Stimulated activated naive B cell treated with anti-CD40 and anti-IgM and Interleukin-4, amounts not matched to agents 10 μg/mL and 1 μg/mL and 100 μg/mL, for 72 hours (primary cell): Measurements from ENCODE around the gene RAC3.
"Not testable (repeated sequence)": the region's sequence is repeated elsewhere in the genome, so short reads cannot be mapped to it uniquely, and the experiment has no call there.

Experiments
- ATAC-seq, 2 donors: fragments of 150-1000 bp; cut with Tn5 transposase; replicated peaks; 2 replicates each; pipeline ENCODE4 v1.10.0; 2021; ENCODE audit warnings: moderate library complexity in 1 of 2
- DNase-seq: peaks from one replicate; pipeline ENCODE4 v3.0.0; 2021
- H3K27ac Mint-ChIP-seq: one replicate; pipeline ENCODE4 v1.8.0; 2022; ENCODE audit warnings: mild to moderate bottlenecking, mixed read lengths
- H3K27me3 Mint-ChIP-seq, 2 donors: one replicate each; pipeline ENCODE4 v1.8.0; 2022; ENCODE audit warnings: mixed read lengths in 2 of 2
- H3K36me3 Mint-ChIP-seq, 2 donors: one replicate each; pipeline ENCODE4 v1.8.0; 2022; ENCODE audit warnings: mixed read lengths in 2 of 2, mild to moderate bottlenecking in 1 of 2
- H3K4me1 Mint-ChIP-seq, 2 donors: one replicate each; pipeline ENCODE4 v1.8.0; 2022; ENCODE audit warnings: mixed read lengths in 2 of 2, mild to moderate bottlenecking in 1 of 2
- H3K4me3 Mint-ChIP-seq, 2 donors: one replicate each; pipeline ENCODE4 v1.8.0; 2022; ENCODE audit warnings: mild to moderate bottlenecking in 2 of 2, mixed read lengths in 2 of 2, moderate library complexity in 1 of 2
- H3K9me3 Mint-ChIP-seq, 2 donors: one replicate each; pipeline ENCODE4 v1.8.0; 2022; ENCODE audit warnings: mixed read lengths in 2 of 2, mild to moderate bottlenecking in 1 of 2

Gene RAC3

GRCh38 chr17:82034371-82035011 is 3.0 kb downstream of the RAC3 start:
- DNase-seq, result no peak
- Mint-ChIP-seq H3K27me3 (peaks cover 3 to 5% of the 10 kb centered on the region in 2 donors), H3K9me3 (no peaks in the 10 kb centered on the region), H3K36me3 (peaks cover 10 to 13% of the 10 kb centered on the region in 2 donors), H3K27ac (no peak overlapping the region), H3K4me1 (peaks cover 30 to 44% of the 10 kb centered on the region in 2 donors), H3K4me3 (no peak overlapping the region)
- no peak for ATAC-seq

DNA sequence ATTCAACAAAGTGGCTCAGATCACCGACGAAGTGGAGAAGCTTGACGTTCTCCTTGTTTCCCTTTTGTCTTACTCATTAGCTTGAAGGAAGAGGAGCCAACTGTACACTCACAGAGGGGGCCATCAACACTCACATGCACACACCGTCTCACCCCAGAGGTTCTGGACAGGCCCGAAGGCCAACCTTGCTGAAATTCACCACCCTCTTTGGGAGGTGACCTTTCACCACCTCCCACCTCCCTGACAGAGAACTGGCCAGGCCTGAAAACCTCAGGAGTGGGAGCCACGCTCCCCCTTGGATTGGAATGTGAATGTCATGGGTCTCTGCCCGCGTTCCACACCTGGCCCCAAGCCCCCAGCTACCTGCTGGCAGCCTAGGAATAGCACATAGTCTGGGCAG is 4.0 kb downstream of the RAC3 start:
- peak overlapping the region; percentile 67 to 69 for H3K4me3 Mint-ChIP-seq
- H3K36me3 Mint-ChIP-seq, result peaks cover 6 to 9% of the 10 kb centered on the region in 2 donors
- ATAC-seq (no peak), DNase-seq (no peak)
- H3K27me3 Mint-ChIP-seq, result no peaks in the 10 kb centered on the region
- no peaks in the 10 kb centered on the region for H3K9me3 Mint-ChIP-seq
- H3K27ac Mint-ChIP-seq, result no peak overlapping the region
- peaks cover 25 to 37% of the 10 kb centered on the region in 2 donors for H3K4me1 Mint-ChIP-seq

DNA sequence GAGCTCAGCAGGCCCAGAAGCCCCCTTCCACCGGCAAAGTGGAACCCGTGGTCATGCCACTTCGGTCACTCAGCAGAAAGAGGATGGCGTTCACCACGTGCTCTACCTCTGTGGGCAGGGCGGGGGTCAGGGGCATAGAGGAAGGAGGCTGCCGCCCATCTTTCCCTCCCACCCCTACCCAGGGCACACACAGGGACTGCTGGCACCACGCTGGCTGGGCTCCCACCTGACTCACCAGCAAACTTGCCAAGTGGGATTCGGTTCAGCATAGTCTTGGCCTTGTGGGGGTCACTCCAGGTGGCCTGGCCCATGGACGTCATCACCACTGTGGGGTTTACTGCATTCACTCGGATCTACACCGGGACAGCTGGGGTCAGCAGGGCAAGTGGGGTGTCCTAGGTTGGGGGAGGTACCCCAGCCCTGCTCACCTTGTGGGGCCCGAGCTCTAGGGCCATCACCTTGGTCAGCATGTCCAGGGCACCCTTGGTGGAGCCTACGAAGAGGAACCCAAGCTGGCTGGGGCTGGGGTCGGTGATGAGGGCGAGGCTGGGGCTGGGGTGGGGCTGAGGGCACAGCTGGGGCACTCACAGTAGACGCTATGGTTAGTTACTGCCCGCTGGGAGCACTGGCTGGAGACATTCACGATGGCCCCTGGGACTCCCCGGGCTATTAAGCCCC is 4.6 kb downstream of the RAC3 start:
- H3K4me3 Mint-ChIP-seq, result peak overlapping the region; percentile 95 to 97
- DNase-seq (no peak), ATAC-seq (no peak)
- no peaks in the 10 kb centered on the region for H3K27me3 Mint-ChIP-seq
- H3K9me3 Mint-ChIP-seq, result no peaks in the 10 kb centered on the region
- H3K4me1 Mint-ChIP-seq, result peaks cover 24 to 35% of the 10 kb centered on the region in 2 donors
- H3K36me3 Mint-ChIP-seq, result peaks cover 5 to 9% of the 10 kb centered on the region in 2 donors
- H3K27ac Mint-ChIP-seq, result peak overlapping the region; percentile 88

DNA sequence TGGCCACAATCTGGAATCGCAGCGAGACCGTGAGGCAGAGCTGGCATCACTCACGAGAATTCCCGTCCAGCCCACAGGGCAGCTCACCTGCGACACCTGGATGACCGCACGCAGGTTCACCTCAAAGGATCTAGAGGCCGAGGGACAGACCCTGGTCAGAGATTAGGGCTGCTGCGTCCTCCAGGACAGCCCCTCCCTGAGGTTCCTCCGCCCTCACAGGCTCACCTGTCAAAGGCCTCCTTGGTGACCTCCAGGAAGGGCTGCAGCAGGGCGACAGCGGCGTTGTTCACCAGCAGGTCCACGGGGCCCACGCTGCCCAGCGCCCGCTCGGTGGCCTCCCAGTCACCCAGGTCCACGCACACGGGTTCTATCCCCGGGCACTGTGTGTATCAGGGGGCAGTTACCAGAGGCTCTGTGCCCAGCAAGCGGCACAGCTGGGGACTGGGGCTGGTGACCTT is 5.2 kb downstream of the RAC3 start:
- DNase-seq (no peak), ATAC-seq (no peak)
- Mint-ChIP-seq H3K36me3 (peaks cover 5 to 9% of the 10 kb centered on the region in 2 donors), H3K27ac (no peak overlapping the region), H3K9me3 (no peaks in the 10 kb centered on the region), H3K4me1 (peaks cover 24 to 35% of the 10 kb centered on the region in 2 donors), H3K4me3 (peak overlapping the region; percentile 95 to 97), H3K27me3 (no peaks in the 10 kb centered on the region)

DNA sequence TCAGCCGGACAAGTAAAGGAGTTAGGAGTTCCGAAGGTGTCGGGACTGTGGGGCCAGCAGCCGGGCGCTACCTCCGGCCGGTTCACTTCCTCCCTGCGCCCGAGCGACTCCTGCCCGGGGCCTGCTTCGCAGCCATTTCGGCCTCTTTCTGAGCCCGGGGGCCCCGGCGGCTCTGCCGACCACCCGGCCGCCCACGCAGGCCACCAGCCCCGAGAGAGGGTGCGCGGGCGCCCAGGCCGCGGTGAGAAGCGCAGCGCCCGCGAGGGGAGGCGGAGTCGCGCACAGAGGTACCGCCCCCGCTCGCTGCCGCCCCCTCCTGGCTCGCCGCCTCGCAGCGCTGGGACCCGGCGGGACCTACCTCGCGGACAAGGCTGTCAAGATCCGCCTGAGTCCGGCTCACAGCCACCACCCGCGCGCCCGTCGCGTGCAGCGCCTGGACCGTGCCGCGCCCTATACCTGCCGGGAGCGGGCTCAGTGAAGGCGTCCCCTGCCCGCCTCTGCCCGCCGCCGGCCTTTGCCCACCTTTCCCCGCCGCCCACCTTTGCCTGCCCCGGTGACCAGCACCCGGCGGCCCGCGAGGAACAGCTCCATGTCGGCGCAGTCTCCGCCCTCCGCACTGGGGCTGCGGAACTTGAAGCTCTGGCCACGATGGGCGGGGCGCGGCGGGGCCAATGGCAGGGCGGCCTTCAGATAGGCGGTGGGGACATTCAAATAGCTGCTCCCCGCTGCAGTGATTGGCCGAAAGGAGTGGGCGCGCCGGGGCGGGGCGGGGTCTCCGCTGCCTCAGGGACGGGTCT is 5.8 kb downstream of the RAC3 start, which contains the start of gene DCXR:
Gene DCXR (minus strand): TSS at position 606 of the 797 bp plus-strand sequence. CDS start 15 bp downstream, at position 591.
- Mint-ChIP-seq H3K27me3 (no peaks in the 10 kb centered on the region), H3K4me3 (peak within 1 kb of the TSS; percentile 95 to 97), H3K9me3 (no peaks in the 10 kb centered on the region), H3K27ac (peak within 1 kb of the TSS; percentile 98), H3K36me3 (peaks cover 5 to 9% of the 10 kb centered on the region in 2 donors), H3K4me1 (peaks cover 24 to 35% of the 10 kb centered on the region in 2 donors)
- ATAC-seq (peak; percentile 94 to 96), DNase-seq (peak; percentile 95)

- Mint-ChIP-seq H3K27me3 (no peaks in the 10 kb centered on the region), H3K36me3 (peaks cover 5 to 9% of the 10 kb centered on the region in 2 donors), H3K27ac (peak overlapping the region; percentile 98), H3K4me3 (peak overlapping the region; percentile 95 to 97), H3K9me3 (no peaks in the 10 kb centered on the region), H3K4me1 (peaks cover 24 to 35% of the 10 kb centered on the region in 2 donors)
- ATAC-seq, result no peak
- DNase-seq, result no peak
These were observed 6.4 kb downstream of the RAC3 start for GRCh38 chr17:82037889-82038195.

- H3K4me1 Mint-ChIP-seq, result peaks cover 24 to 35% of the 10 kb centered on the region in 2 donors
- not testable (repeated sequence) for H3K9me3 Mint-ChIP-seq, DNase-seq, H3K36me3 Mint-ChIP-seq, H3K27me3 Mint-ChIP-seq, ATAC-seq
- H3K27ac Mint-ChIP-seq, result peak overlapping the region; percentile 83
- peak overlapping the region; percentile 6 to 32 for H3K4me3 Mint-ChIP-seq
These were observed 7.4 kb downstream of the RAC3 start for GRCh38 chr17:82038796-82039409.

DNA sequence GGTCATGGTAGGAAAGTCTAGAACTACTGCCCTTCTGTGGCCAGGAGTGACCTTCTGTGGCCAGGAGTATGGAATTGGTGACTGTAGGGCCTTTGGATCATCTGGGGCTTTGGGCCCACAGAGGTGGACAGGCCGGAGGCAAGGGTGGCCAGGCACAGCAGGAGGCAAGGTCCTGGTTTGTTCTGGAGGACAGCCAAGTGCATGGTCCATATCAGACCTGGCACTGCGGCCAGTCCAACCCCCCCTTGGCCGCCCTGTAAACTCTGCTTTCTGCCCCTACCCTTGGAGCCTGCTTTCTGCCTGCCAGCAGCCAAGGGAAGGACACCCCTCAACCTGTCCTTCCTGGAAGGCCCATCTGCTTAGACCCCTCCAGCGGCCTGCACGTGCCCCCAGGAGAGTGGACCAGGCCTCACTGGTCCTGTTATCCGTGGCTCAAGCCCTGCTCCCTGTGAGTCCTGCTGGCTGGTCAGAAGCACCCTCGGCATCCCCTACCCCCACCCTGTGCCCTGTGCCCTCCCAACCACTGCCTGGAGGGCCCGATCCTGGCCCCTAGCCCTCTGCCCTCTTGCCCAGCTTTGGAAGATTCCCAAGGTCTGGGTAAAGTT is 8.3 kb downstream of the RAC3 start:
- H3K4me3 Mint-ChIP-seq, result no peak overlapping the region
- no peak for ATAC-seq
- no peaks in the 10 kb centered on the region for H3K9me3 Mint-ChIP-seq
- H3K36me3 Mint-ChIP-seq, result peaks cover 5 to 9% of the 10 kb centered on the region in 2 donors
- H3K4me1 Mint-ChIP-seq, result peaks cover 24 to 30% of the 10 kb centered on the region in 2 donors
- no peak for DNase-seq
- no peak overlapping the region for H3K27ac Mint-ChIP-seq
- H3K27me3 Mint-ChIP-seq, result no peaks in the 10 kb centered on the region

- Mint-ChIP-seq H3K36me3 (no peaks in the 10 kb centered on the region), H3K4me3 (no peak overlapping the region), H3K9me3 (no peaks in the 10 kb centered on the region), H3K27me3 (no peaks in the 10 kb centered on the region), H3K4me1 (peaks cover 12 to 16% of the 10 kb centered on the region in 2 donors), H3K27ac (peak overlapping the region; percentile 57)
- ATAC-seq (no peak), DNase-seq (no peak)
These were observed 9.8 kb downstream of the RAC3 start for GRCh38 chr17:82041144-82041814.

DNA sequence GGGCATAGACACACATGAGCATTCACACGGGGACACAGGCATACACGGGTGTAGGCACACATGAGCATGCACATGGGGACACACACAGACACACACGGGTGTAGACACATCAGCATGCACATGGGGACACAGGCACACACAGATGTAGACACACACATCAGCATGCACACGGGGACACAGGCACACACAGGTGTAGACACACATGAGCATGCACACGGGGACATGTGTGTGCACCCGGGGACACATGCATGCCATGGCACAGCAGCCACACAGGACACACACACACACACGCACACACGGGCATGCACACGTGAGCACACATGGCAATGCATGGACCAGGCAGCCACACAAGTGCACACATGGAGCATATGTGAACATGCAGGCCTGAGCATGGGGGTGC is 11.2 kb downstream of the RAC3 start:
- Mint-ChIP-seq H3K9me3 (no peaks in the 10 kb centered on the region), H3K27me3 (no peaks in the 10 kb centered on the region), H3K4me1 (peaks cover 14 to 17% of the 10 kb centered on the region in 2 donors), H3K36me3 (peaks cover 5 to 6% of the 10 kb centered on the region in 2 donors), H3K4me3 (no peak overlapping the region), H3K27ac (no peak overlapping the region)
- ATAC-seq (no peak), DNase-seq (no peak)

GRCh38 chr17:82043507-82043906 is 12.0 kb downstream of the RAC3 start:
- Mint-ChIP-seq H3K36me3 (peaks cover 9 to 11% of the 10 kb centered on the region in 2 donors), H3K27ac (no peak overlapping the region), H3K4me3 (no peak overlapping the region), H3K27me3 (no peaks in the 10 kb centered on the region), H3K9me3 (no peaks in the 10 kb centered on the region), H3K4me1 (peaks cover 10 to 14% of the 10 kb centered on the region in 2 donors)
- ATAC-seq (no peak), DNase-seq (no peak)

GRCh38 chr17:82045936-82046484 is 14.5 kb downstream of the RAC3 start:
- peaks cover 14 to 18% of the 10 kb centered on the region in 2 donors for H3K36me3 Mint-ChIP-seq
- DNase-seq, result no peak
- H3K27me3 Mint-ChIP-seq, result no peaks in the 10 kb centered on the region
- ATAC-seq, result no peak
- no peaks in the 10 kb centered on the region for H3K9me3 Mint-ChIP-seq
- no peak overlapping the region for H3K4me3 Mint-ChIP-seq
- H3K27ac Mint-ChIP-seq, result no peak overlapping the region
- peaks cover 13 to 19% of the 10 kb centered on the region in 2 donors for H3K4me1 Mint-ChIP-seq

DNA sequence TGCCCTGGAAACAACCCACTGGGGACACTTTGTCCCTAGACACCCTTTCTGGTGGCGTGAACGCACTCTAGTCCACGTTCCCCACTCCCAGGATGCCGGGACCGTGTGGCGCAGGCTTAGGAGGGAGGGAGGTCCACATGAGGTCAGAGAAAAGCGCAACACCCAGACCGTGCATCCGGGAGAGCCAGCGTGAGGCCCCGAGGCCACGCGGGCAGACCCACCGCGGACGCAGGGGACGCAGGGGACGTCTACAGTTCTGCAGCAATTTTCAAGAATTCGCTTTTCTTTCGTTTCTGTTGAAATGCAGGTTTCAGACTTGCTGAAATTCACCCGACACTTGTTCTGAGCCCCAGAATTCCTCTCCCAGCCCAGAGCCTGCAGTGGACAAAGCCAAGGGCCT is 15.4 kb downstream of the RAC3 start:
- Mint-ChIP-seq H3K36me3 (peaks cover 14 to 18% of the 10 kb centered on the region in 2 donors), H3K4me1 (peaks cover 13 to 19% of the 10 kb centered on the region in 2 donors), H3K4me3 (no peak overlapping the region), H3K27me3 (no peaks in the 10 kb centered on the region), H3K27ac (no peak overlapping the region), H3K9me3 (no peaks in the 10 kb centered on the region)
- DNase-seq (no peak), ATAC-seq (no peak)
